Suppressor macrophage treated with lipopolysaccharide for 4 hours (primary cell): ENCODE measurements around the gene WTAP.
A peak's percentile ranks its signal among the peaks of the same experiment; 100 is the strongest.
"Not testable (repeated sequence)": the region's sequence is repeated elsewhere in the genome, so short reads cannot be mapped to it uniquely, and the experiment has no call there.

Source experiments
- DNase-seq: peaks from one replicate; pipeline ENCODE4 v3.0.0-alpha.2; 2020

WTAP gene

DNA sequence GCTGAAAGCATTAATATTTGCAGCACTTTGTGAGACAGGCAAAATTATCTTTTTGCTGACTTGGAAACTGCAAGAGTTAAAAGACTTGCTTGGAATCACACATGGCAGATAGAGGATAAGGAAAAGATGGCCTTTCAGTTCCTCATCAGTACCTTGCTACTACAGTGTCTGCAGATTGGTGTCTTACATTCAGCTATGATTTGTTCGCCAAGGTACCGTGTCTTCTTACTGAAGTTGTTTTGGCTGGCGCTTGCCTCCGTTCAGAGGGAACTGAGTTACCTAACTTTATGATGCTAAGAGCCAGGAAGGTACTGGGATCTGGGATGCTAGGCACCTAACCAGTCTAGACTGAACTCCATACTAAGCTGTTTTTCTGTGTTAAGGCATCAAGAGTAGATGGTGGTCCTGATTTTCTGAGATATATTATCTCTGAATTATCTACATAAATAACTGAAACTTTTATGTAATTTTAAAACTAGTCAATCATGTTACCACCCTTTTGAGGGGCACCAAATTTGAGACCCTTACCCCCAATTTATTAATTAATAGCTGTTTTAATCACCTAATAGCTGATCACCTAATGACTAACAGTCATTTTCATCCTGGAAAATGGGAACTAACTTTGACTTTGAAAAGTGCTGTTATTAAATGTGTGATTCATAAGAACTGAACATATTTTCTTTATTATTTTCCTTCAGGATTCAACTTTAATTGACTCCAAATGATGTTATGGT is 2.5 kb downstream of the WTAP start:
- peak; percentile 63 for DNase-seq

DNA sequence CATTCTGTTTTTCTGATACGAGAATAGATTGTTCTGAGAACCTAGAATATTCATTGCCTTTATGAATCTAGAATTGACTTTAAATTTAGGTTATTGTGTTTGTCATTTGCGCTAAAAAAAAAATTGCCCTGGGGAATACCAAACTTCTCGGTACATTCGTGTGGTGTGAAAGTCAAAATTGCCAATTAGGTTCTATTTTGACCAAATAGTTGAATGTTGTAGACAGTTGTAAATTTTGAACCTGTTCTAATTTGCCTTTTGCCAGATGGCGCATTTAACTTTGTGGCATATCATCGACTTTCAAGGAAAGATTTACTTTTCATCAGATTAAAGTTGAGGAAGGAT is 3.0 kb downstream of the WTAP start:
- no peak for DNase-seq

DNA sequence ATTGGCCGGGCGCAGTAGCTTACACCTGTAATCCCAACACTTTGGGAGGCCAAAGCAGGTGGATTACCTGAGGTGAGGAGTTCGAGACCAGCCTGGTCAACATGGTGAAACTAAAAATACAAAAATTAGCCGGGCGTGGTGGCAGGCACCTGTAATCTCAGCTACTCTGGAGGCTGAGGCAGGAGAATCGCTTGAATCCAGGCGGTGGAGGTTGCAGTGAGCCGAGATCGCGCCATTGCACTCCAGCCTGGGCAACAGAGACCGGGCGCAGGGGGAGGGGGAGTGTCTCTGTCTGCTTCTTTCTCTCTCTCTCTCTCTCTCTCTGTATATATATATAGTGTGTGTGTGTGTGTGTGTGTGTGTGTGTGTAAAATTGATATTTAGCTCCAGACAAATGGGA is 5.2 kb downstream of the WTAP start:
- DNase-seq = not testable (repeated sequence)

DNA sequence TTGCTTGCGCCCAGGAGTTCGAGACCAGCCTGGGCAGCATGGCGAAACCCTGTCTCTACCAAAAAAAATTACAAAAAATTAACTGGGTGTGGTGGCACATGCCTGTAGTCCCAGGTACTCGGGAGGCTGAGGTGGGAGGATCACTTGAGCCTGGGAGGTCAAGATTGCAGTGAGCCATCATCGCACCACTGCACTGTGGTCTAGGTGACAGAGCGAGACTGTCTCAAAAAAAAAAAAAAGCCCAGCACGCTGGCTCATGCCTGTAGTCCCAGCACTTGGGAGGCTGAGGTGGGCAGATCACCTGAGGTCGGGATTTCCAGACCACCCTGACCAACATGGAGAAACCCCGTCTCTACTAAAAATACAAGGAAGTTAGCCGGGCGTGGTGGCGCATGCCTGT is 6.1 kb downstream of the WTAP start:
- DNase-seq = not testable (repeated sequence)

DNA sequence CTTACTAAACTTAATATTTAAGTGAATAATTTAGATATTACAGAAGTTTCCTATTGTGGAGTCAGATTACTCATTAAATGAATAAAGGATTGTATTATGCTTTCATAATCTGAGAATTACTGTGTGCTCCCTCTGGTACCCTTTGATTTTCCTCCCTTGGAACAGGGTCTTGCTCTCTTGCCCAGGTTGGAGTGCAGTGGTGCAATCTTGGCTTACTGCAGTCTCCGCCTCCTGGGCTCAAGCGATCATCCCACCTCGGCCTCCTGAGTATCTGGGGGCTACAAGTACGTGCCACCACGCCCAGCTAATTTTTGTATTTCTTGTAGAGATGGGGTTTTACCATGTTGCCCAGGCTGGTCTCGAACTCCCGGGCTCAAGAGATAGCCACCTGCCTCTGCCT is 9.6 kb downstream of the WTAP start:
- no peak for DNase-seq

DNA sequence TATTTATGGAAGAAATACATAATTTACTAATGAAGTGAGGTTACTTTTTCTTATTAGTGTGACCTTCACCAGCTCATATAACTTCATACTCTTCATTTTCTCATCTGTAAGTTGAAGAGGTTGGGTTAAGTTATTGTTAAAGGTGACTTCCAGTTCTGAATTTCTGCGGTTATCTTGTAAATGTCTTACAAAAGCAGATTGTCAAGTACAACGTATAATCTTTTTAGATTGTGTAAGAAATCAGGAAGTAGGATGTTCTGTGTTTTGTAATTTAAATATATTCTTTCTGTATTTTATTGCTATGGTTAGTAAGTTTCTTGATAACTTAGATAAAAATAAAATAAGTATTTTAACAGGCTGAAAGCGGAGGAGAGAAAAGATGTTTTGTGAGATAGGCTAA is 12.0 kb downstream of the WTAP start:
- DNase-seq = no peak

DNA sequence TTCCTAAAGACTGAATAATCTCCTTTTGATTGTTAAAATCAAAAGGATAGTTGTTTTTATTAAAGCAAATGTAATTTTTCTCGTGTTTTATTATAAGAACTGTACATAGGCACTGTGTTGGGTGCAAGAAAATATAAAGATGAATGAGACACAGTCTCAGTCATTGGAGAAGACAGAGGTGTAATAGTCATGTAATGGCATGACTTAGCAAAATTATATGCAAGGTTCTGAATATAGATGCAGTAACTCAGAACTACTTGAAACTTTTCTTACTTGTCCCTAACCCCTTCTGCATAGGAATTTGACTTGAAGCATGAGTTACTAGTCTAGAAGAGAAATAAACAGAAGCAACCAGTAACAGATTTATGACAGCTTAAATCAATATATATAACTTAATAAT is 14.9 kb downstream of the WTAP start:
- DNase-seq = no peak

DNA sequence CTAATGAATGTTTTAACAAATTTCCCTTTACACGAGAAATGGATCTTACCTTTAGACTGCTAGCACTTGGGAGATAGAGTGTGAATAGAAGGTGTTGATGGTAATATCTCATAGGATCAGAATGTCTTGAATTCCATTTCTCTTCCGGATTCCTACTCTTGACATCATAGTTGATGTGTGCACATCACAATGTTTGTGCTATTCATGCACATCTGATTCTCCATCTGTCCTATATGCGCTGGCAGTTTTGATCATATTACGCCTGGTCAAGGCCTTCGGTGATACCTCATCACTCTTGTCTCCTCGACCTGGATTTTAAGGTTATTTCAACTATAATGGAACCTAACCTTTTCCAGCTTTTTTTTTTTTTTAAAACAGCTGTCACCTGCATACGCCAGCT is 17.8 kb downstream of the WTAP start:
- no peak for DNase-seq

DNA sequence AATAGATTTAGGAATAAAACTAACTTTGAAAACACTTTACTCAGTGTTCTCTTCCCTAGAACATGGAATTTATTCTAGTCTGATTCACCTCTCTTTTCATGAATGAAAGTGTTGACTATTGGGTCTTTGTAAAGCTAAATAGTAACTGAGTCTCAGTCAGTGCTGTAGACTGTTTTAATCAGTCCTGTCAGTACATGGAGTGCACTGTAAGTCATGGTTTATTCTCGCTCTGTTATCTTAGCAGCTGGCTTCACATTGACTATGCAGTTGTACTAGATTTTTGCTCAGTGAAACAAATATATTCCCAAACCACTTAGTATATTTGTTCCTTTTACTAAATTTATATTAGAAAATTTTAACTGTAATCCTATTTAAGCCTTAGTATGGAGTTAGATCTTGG is 19.5 kb downstream of the WTAP start:
- no peak for DNase-seq

DNA sequence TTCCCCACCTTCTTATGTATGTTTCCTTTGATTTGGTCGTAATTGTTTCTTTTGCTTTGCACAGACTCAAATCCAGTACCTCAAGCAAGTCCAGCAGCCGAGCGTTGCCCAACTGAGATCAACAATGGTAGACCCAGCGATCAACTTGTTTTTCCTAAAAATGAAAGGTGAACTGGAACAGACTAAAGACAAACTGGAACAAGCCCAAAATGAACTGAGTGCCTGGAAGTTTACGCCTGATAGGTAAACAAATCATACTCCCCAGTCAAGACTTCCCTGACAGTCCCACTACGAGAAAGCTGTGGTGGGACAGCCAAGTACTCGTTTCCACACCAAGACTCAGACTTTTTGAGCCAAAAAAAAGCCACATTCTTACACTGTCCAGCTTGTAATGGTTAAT is 20.8 kb downstream of the WTAP start:
- not testable (repeated sequence) for DNase-seq

DNA sequence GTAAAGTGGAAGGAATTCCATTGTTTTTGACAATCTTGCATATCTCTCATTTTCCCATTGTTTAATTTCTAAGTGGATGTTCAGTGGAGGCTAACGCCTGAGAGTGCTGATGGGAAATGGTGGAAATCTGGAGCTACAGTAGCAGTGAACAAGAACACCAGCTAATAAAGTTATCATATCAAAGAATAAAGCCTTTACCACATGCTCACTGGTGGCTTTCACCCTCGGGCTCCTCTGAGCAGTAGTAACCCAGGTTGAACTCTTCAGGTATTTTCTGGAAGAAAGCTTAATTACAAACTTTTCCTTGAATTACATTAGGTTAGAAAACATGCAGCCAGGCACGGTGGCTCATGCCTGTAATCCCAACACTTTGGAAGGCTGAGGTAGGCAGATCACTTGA is 24.1 kb downstream of the WTAP start:
- no peak for DNase-seq

DNA sequence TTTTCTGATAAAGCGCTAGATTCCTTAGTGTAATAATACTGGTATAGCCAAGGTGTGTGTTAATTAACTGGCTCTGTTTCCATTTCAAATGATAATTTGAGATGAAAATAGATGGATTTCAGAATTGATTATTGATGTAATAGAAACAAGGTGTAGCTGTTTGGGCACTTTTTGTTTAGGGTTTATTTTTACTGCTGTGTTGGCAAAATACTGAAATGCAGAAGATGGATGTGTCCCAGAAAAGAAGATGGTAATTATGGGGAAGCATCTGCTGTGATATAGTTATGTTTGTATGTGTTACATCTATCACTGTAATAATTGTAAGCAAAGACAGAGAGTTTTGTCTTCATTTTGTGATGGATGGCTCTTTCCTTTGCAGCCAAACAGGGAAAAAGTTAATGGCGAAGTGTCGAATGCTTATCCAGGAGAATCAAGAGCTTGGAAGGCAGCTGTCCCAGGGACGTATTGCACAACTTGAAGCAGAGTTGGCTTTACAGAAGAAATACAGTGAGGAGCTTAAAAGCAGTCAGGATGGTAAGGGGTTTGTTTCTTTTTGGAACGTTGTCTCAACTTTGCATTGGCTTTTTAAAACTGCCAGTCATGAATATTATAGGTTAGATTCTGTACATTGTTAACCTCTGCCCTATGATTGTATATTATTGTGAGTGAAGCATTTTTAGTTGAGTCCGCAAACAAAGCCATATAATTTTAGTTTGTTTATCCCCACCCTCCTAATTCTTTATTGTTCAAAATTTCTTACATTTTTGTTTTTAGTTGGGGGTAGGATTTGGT is 26.0 kb downstream of the WTAP start:
- DNase-seq = no peak

DNA sequence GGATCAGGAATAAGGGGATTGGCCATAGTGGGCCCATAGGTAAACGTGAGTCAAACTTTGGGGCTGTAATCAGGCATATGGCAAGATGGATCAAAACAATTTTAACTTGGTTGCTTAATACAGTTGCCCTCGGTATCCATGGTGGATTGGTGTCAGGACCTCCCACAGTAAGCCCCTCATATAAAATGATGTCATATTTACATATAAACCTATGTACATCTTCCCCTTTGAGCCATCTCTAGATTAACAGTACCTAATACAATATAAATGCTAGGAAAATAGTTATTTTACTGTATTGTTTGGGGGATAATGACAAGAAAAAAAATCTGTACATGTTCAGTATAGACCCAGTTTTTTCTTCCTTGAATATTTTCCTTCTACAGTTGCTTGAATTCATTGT is 27.1 kb downstream of the WTAP start:
- DNase-seq = no peak

DNA sequence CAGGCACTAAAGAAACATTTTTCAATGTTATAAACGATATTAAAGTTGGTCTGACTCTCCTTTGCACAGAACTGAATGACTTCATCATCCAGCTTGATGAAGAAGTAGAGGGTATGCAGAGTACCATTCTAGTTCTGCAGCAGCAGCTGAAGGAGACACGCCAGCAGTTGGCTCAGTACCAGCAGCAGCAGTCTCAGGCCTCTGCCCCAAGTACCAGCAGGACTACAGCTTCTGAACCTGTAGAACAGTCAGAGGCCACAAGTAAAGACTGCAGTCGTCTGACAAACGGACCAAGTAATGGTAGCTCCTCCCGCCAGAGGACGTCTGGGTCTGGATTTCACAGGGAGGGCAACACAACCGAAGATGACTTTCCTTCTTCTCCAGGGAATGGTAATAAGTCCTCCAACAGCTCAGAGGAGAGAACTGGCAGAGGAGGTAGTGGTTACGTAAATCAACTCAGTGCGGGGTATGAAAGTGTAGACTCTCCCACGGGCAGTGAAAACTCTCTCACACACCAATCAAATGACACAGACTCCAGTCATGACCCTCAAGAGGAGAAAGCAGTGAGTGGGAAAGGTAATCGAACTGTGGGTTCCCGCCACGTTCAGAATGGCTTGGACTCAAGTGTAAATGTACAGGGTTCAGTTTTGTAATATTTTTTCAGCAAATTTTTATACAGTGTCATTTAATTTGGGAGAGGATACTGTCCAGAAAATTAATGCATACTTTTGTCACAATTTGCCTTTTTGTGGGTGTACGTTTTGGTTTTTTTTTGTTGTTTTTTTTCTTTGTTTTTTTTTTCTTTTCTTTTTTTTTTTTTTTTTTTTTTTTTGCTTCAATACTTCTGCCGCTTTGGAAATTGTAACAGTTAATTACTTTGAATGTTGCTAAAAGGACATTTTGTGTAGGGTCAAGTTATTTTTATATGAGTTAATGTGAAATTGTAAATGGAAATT is 27.9 kb downstream of the WTAP start:
- DNase-seq = no peak

DNA sequence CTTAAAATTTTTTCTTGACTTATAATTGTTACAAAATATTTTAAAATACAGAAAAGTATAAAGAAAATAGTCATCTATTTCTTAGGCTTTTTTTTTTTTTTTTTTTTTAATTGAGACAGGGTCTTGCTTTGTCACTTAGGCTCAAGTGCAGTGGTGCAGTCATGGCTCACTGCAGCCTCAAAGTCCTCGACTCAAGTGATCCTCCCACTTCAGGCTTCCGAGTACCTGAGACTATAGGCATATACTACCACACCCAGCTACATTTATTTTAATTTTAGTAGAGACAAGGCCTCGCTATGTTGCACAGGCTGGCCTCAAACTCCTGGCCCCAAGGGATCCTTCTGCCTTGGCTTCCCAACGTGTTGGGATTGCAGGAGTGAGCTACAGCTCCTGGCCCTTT is 29.2 kb downstream of the WTAP start:
- no peak for DNase-seq

DNA sequence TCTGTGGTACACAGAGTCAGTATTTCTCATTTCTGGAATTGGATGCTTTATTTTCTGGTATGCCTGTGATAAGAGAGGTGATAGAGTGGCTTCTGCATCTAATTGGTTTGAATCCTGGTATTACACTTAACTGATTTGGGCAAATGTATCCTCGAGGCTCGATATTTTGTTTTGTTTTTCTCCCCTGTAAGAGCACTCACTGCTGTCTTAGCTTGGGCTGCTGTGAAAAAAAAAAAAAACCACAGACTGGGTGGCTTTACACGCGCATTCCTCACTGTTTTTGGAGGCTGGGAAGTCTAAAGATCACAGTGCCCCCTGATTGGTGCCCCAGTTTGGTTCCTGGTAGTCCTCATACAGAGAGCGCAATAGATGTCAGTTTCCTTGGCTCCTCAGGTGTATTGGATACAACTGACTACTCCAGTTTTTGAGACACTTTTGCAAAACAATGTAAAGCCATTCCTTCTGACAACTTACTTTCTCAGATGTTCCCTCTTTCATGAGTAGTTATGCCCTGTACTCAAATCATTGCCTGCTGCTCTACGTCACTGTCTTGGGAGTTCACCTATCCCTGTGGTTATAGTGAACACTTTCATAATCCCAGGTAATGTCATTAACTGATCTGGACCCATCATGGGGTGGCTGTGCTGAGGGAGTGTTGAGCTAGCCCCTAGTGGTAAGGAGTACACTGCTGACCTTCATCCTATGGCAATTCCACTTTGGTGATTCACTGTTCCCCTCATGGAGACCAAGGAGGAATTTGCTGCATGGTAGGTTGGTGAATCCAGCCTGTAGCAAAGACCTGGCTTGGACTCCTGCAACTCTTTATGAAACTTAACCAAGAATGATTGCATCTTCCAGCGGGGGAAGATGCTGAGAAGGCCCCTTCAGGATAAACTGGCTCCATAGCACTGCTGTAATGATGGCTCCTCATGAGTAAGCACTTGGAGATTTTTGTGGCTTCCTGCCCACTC is 31.0 kb downstream of the WTAP start:
- DNase-seq = no peak

DNA sequence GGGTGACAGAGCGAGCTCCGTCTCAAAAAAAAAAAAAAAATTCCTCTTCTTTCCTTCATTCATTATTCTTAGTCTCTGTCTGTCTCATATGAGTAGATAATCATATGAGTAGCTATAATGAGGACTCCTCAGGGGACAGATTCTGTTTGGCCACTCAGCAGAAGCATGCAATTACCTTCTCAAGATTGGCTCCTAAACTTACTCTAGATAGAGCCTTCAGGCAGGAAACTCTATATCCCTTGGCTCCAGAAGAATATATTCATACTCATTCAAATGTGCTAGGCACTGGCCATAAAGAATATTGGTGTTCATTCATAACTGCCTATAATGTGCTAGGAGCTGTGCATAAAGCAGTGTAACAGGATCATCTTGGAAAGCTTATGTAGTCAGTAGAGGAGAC is 32.3 kb downstream of the WTAP start:
- no peak for DNase-seq

DNA sequence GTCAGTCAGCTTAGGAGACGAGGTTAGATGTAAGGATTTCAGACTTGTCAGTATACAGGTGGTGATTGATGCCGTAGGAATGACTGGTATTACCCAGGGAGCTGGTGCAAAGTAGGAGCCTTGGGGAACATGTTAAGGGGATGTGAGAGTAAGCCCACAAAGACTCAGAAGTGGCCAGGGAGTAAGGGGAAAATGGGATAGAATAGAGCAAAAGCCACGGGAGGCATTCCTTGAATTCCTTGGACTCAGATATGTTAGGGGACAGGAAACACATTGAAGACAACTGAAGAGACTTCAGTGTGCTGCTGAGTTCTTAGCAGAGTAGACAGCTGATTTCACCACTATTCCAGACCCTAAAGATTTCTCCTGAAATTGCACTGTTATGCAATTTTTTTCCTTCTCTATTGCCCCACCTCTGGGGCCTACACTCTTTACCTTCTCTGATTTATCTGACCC is 33.3 kb downstream of the WTAP start:
- peak; percentile 29 for DNase-seq

DNA sequence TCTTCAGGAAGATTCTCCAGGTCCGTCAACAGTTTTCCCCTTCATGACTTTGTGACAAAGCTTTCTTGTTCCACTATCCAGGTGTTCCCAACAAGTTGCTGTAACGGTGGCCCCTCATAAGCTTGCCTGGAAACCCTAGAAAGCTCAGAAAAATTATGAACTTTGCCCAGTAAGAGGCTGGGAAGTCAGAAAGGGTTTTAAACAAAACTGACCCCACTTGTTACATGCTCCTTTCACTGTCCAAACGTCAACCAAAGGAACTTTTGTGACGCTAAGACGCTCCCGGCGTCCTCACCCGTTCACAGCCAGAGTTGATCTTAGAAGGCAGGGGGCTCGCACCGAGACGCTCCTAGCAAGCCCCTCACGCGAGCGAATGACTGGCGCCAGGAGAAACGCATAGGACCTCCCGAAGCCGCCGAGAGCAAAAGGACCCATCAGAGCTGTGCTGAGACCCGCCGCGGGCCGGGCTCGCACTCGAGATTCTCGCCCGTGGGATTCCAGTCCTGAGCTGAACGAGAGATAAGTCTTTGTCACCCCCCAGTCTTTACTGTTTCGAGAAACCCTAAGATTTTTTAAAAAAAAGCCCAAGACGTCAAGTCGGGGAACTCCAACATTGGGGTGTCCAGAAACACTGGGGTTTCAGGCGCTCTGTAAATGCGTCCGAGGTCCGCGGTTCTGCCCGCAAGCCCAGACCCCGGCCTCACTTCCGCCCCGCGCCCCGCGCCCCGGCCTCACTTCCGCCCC is 34.0 kb downstream of the WTAP start:
- DNase-seq = peak; percentile 39

DNA sequence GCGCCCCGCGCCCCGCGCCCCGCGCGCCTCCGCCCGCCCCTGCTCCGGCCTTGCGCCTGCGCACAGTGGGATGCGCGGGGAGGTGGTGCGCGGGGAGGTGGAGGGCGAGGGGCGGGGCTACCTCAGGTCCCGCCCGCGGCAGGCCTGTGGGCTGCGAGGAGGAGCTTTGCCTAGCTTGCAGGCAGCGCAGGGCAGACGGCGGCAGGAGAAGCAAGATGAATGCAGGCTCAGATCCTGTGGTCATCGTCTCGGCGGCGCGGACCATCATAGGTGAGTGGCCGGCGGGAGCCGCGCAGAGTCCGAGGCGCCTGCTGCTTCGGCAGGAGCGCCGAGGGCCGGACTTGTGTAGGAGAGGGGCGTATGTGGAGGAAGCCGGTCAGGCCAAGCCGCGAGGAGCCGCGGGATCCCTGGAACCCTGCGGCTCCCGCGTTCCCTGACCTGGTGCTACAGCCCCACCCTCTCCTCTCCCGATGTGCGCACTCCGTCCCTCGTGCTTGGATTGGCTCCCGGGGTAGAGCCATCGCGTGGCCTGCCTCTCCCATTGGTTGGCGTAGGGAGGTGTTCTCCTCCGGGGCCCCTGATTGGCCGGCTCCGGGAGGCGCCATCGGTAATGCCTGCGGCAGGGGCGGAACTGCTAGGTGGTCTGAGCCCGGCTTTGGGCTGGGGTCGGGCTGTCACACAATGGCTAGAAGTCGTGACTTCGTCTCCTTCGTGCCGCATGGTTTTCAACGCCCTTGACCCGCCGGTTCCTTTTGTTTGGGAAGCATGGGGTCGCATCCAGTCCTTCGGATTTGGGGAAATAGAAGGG is 34.8 kb downstream of the WTAP start, which contains the start of gene ACAT2:
Gene ACAT2, plus strand, starts transcription at position 173 of the 808 bp plus-strand sequence. Its CDS starts 43 bp downstream, at position 216.
- peak; percentile 91 for DNase-seq
